Neural cell (in vitro differentiated cells): ENCODE data around the gene CXorf66.
"Not testable (repeated sequence)": the region's sequence is repeated elsewhere in the genome, so short reads cannot be mapped to it uniquely, and the experiment has no call there.

ENCODE experiments used
- CTCF ChIP-seq: fragments of 450-650 bp; IDR thresholded peaks from 2 replicates; pipeline ENCODE4 v1.5.1; 2014; ENCODE audit warnings: antibody characterized with exemption, mild to moderate bottlenecking, moderate library complexity; ENCODE audit not compliant: poor library complexity, severe bottlenecking
- EP300 ChIP-seq: fragments of 450-650 bp; conservative IDR thresholded peaks from 2 replicates; pipeline ENCODE4 v1.6.1; 2014; ENCODE audit warnings: antibody characterized with exemption, mild to moderate bottlenecking, moderate library complexity; ENCODE audit not compliant: poor library complexity, severe bottlenecking
- EZH2 ChIP-seq: fragments of 200-600, 300-800 bp; shearing (Covaris generic), sonication (generic); IDR thresholded peaks from 2 replicates; pipeline ENCODE4 v1.6.1; 2014; ENCODE audit warnings: antibody characterized with exemption, low read length, borderline replicate concordance, mild to moderate bottlenecking; ENCODE audit not compliant: insufficient read depth, poor library complexity, severe bottlenecking
- MXI1 ChIP-seq: fragments of 450-650 bp; conservative IDR thresholded peaks from 2 replicates; pipeline ENCODE4 v1.6.1; 2014; ENCODE audit warnings: antibody characterized with exemption, mild to moderate bottlenecking; ENCODE audit not compliant: poor library complexity, severe bottlenecking
- POLR2AphosphoS5 ChIP-seq: IDR thresholded peaks from 2 replicates; pipeline ENCODE4 v1.6.1; 2012
- RAD21 ChIP-seq: fragments of 450-650 bp; conservative IDR thresholded peaks from 2 replicates; pipeline ENCODE4 v1.6.1; 2014; ENCODE audit warnings: antibody characterized with exemption, mild to moderate bottlenecking, moderate library complexity
- REST ChIP-seq: IDR thresholded peaks from 2 replicates; pipeline ENCODE4 v1.6.1; 2012; ENCODE audit warnings: borderline replicate concordance
- SMC3 ChIP-seq: fragments of 450-650 bp; conservative IDR thresholded peaks from 2 replicates; pipeline ENCODE4 v1.6.1; 2014; ENCODE audit warnings: antibody characterized with exemption, mild to moderate bottlenecking, moderate library complexity; ENCODE audit not compliant: poor library complexity
- TAF1 ChIP-seq: IDR thresholded peaks from 2 replicates; pipeline ENCODE4 v1.6.1; 2012; ENCODE audit warnings: low read depth

- not testable (repeated sequence) for TF ChIP-seq CTCF, MXI1, EZH2, RAD21, TAF1, SMC3, EP300, POLR2AphosphoS5, REST
Measured at GRCh38 chrX:139921142-139921541, 44.2 kb downstream of the CXorf66 start.
